GM23338 (cell line): ENCODE measurements around the gene TMEM154. TPM values are rescaled to one million over a fixed set of nuclear protein-coding genes. Genes with fewer than 3 reads are reported as not detected.

Experiments
- ATAC-seq: fragments of 200-7000 bp; cut with Tn5 transposase; 3 replicates; pipeline ENCODE4 v1.9.1; 2020
- DNase-seq: peaks from one replicate; pipeline ENCODE4 v3.0.0-alpha.2; 2015; ENCODE audit warnings: low spot score
- H2AFZ ChIP-seq: fragments of 200-600 bp; sonication (generic); 2 replicates; pipeline ENCODE4 v1.8.0; 2016; ENCODE audit warnings: antibody characterized with exemption, mild to moderate bottlenecking, moderate library complexity
- H3F3A ChIP-seq: fragments of 200-600 bp; sonication (generic); replicated peaks from 2 replicates; pipeline ENCODE4 v1.8.0; 2017; ENCODE audit warnings: antibody characterized with exemption, mixed run types, low read depth
- H3K27ac ChIP-seq: fragments of 200-600 bp; sonication (generic); 2 replicates; pipeline ENCODE4 v1.6.1; 2016; ENCODE audit warnings: low read depth
- H3K27me3 ChIP-seq: fragments of 200-600 bp; sonication (generic); 2 replicates; pipeline ENCODE4 v1.8.0; 2016; ENCODE audit warnings: mild to moderate bottlenecking, mixed run types, moderate library complexity; ENCODE audit not compliant: insufficient read depth
- H3K36me3 ChIP-seq: fragments of 200-600 bp; sonication (generic); 2 replicates; pipeline ENCODE4 v1.8.0; 2016; ENCODE audit warnings: mild to moderate bottlenecking; ENCODE audit not compliant: insufficient read depth
- H3K4me1 ChIP-seq: fragments of 200-600 bp; sonication (generic); 2 replicates; pipeline ENCODE4 v1.8.0; 2016; ENCODE audit warnings: mild to moderate bottlenecking, moderate library complexity; ENCODE audit not compliant: insufficient read depth
- H3K4me2 ChIP-seq: fragments of 200-600 bp; sonication (generic); 2 replicates; pipeline ENCODE4 v1.7.1; 2017; ENCODE audit warnings: mixed run types
- H3K4me3 ChIP-seq: fragments of 200-600 bp; sonication (generic); 2 replicates; pipeline ENCODE4 v1.6.1; 2016; ENCODE audit warnings: mixed run types
- H3K79me2 ChIP-seq: fragments of 200-600 bp; sonication (generic); replicated peaks from 2 replicates; pipeline ENCODE4 v1.8.0; 2017; ENCODE audit warnings: mild to moderate bottlenecking; ENCODE audit not compliant: insufficient read depth
- H3K9me2 ChIP-seq: fragments of 200-600 bp; sonication (generic); 2 replicates; pipeline ENCODE4 v1.8.0; 2017; ENCODE audit not compliant: insufficient read depth
- H4K20me1 ChIP-seq: fragments of 200-600 bp; sonication (generic); replicated peaks from 2 replicates; pipeline ENCODE4 v1.8.0; 2017; ENCODE audit warnings: mild to moderate bottlenecking; ENCODE audit not compliant: insufficient read depth
- H3K27ac Mint-ChIP-seq: 2 replicates; pipeline ENCODE4 v1.8.0; 2020; ENCODE audit warnings: inconsistent platforms, mild to moderate bottlenecking, moderate library complexity, mixed read lengths
- H3K27me3 Mint-ChIP-seq: 3 replicates; pipeline ENCODE4 v1.8.0; 2022; ENCODE audit warnings: low read depth, mild to moderate bottlenecking, moderate library complexity, mixed read lengths, inconsistent platforms; ENCODE audit not compliant: insufficient read depth, poor library complexity
- H3K36me3 Mint-ChIP-seq: 3 replicates; pipeline ENCODE4 v1.8.0; 2021; ENCODE audit warnings: low read depth, mild to moderate bottlenecking, inconsistent platforms, moderate library complexity, mixed read lengths
- H3K4me1 Mint-ChIP-seq: 3 replicates; pipeline ENCODE4 v1.8.0; 2020; ENCODE audit warnings: mild to moderate bottlenecking, inconsistent platforms, mixed read lengths
- H3K4me3 Mint-ChIP-seq: 3 replicates; pipeline ENCODE4 v1.8.0; 2021; ENCODE audit warnings: moderate library complexity, mild to moderate bottlenecking, inconsistent platforms, mixed read lengths
- H3K9me3 Mint-ChIP-seq: 3 replicates; pipeline ENCODE4 v1.8.0; 2020; ENCODE audit warnings: moderate library complexity, mild to moderate bottlenecking, inconsistent platforms, mixed read lengths
- CREB1 ChIP-seq: fragments of 250-450 bp; sonication (Bioruptor Pico); IDR thresholded peaks from 2 replicates; pipeline ENCODE4 v1.5.0; 2020; ENCODE audit warnings: low read depth, mild to moderate bottlenecking, moderate library complexity
- CTCF ChIP-seq, 2 experiments: fragments of 200-600 bp in 1 of 2; sonication (generic) in 1 of 2; conservative IDR thresholded peaks; 2 replicates each; pipeline versions ENCODE4 v1.5.1 to v1.6.1; 2016 to 2017; ENCODE audit warnings: antibody characterized with exemption in 2 of 2, low read depth in 2 of 2, mild to moderate bottlenecking in 2 of 2, moderate library complexity in 1 of 2
- ETS1 ChIP-seq: IDR thresholded peaks from 2 replicates; pipeline ENCODE4 v1.6.1; 2016; ENCODE audit warnings: antibody characterized with exemption
- EZH2 ChIP-seq: fragments of 200-600 bp; sonication (generic); IDR thresholded peaks from one replicate; pipeline ENCODE4 v1.8.0; 2017; ENCODE audit warnings: antibody characterized with exemption, mild to moderate bottlenecking, low read depth; ENCODE audit not compliant: unreplicated experiment
- NANOG ChIP-seq: IDR thresholded peaks from 2 replicates; pipeline ENCODE4 v1.6.1; 2016; ENCODE audit warnings: antibody characterized with exemption, borderline replicate concordance
- POLR2AphosphoS5 ChIP-seq: IDR thresholded peaks from 2 replicates; pipeline ENCODE4 v1.6.1; 2016; ENCODE audit warnings: antibody characterized with exemption, low read depth
- REST ChIP-seq: IDR thresholded peaks from one replicate; pipeline ENCODE4 v1.6.1; 2018; ENCODE audit warnings: antibody characterized with exemption; ENCODE audit not compliant: unreplicated experiment
- ZNF114 ChIP-seq: fragments of 250-450 bp; sonication (Bioruptor Pico); IDR thresholded peaks from 2 replicates; pipeline ENCODE4 v1.5.0; 2020; ENCODE audit warnings: mild to moderate bottlenecking, moderate library complexity
- ZNF331 ChIP-seq: fragments of 250-450 bp; sonication (Bioruptor Pico); IDR thresholded peaks from 2 replicates; pipeline ENCODE4 v1.5.0; 2020; ENCODE audit warnings: low read depth, mild to moderate bottlenecking, moderate library complexity
- polyA plus RNA-seq: library from polyadenylated mRNA; unstranded; fragments of >200 nt; fragmentation: Nextera tagmentation; extraction: Ambion mirVana; gene quantifications from 2 replicates; pipeline ENCODE4 v1.2.1, GENCODE V29; 2016
- total RNA-seq: library from RNA; depleted of rRNA; stranded (reverse); fragments of >200 nt; shearing (Covaris generic); gene quantifications from 2 replicates; pipeline ENCODE4 v1.2.3, GENCODE V29; 2014

TMEM154 gene
- total and polyA plus RNA-seq, 2 experiments from 2014 or later, result 1.0 to 1.7 TPM

- Mint-ChIP-seq H3K9me3 (peaks cover 23% of the 10 kb centered on the region), H3K36me3 (peaks cover 22% of the 10 kb centered on the region), H3K4me1 (peaks cover 53% of the 10 kb centered on the region), H3K27me3 (peaks cover 2% of the 10 kb centered on the region), H3K4me3 (no peak overlapping the region), H3K27ac (peak overlapping the region; percentile 34; the same call in 1 of the 2 replicates)
- Histone ChIP-seq H3K4me1 (peaks cover 43% of the 10 kb centered on the region), H3K79me2 (no peaks in the 10 kb centered on the region), H3K27me3 (no peaks in the 10 kb centered on the region), H3K9me2 (no peaks in the 10 kb centered on the region), H3K4me3 (no peak overlapping the region), H3F3A (no peaks in the 10 kb centered on the region), H3K36me3 (no peaks in the 10 kb centered on the region), H2AFZ (no peak overlapping the region), H3K4me2 (no peak overlapping the region), H3K27ac (no peak overlapping the region), H4K20me1 (no peaks in the 10 kb centered on the region)
- no peak for TF ChIP-seq ZNF331
- peak; percentile 66 to 74 for TF ChIP-seq CTCF (conservative IDR thresholded peaks at IDR 0.05; ENCODE audit: low read depth in 2 of 2)
- TF ChIP-seq REST, result no peak
- DNase-seq (peak; percentile 69), ATAC-seq (peak; percentile 68)
These were observed 26.1 kb upstream of the TMEM154 start for GRCh38 chr4:152705903-152706302.

- Mint-ChIP-seq H3K36me3 (peaks cover 22% of the 10 kb centered on the region), H3K27me3 (no peaks in the 10 kb centered on the region), H3K4me3 (no peak overlapping the region), H3K27ac (no peak overlapping the region), H3K4me1 (peaks cover 57% of the 10 kb centered on the region), H3K9me3 (peaks cover 23% of the 10 kb centered on the region)
- peaks cover 8% of the 10 kb centered on the region for H3F3A ChIP-seq
- no peak overlapping the region for H3K4me2 ChIP-seq
- H3K4me3 ChIP-seq, result no peak overlapping the region
- no peak overlapping the region for H3K27ac ChIP-seq
- H4K20me1 ChIP-seq, result no peaks in the 10 kb centered on the region
- DNase-seq, result no peak
- H3K4me1 ChIP-seq, result peaks cover 43% of the 10 kb centered on the region
- H3K79me2 ChIP-seq, result no peaks in the 10 kb centered on the region
- no peaks in the 10 kb centered on the region for H3K27me3 ChIP-seq
- no peak overlapping the region for H2AFZ ChIP-seq
- no peaks in the 10 kb centered on the region for H3K9me2 ChIP-seq
- ATAC-seq, result no peak
- H3K36me3 ChIP-seq, result no peaks in the 10 kb centered on the region
- TF ChIP-seq CREB1 (CRISPR knock-in tag) (no peak), NANOG (no peak), ETS1 (no peak), POLR2AphosphoS5 (no peak), EZH2 (no peak), CTCF (conservative IDR thresholded peaks at IDR 0.05; ENCODE audit: low read depth in 2 of 2) (no peak), ZNF114 (CRISPR knock-in tag) (no peak), ZNF331 (no peak)
These were observed 25.0 kb upstream of the TMEM154 start for GRCh38 chr4:152704788-152705187.
